ENCODE measurements around the gene UBLCP1. TPM values are rescaled to one million over a fixed set of nuclear protein-coding genes. Genes with fewer than 3 reads are reported as not detected.

Gene UBLCP1
- total and polyA plus RNA-seq, 2 of the 13 experiments (the other 11 are each of a cell fraction or from before 2014, with no cell fraction given), result 6.5 to 12.6 TPM

DNA sequence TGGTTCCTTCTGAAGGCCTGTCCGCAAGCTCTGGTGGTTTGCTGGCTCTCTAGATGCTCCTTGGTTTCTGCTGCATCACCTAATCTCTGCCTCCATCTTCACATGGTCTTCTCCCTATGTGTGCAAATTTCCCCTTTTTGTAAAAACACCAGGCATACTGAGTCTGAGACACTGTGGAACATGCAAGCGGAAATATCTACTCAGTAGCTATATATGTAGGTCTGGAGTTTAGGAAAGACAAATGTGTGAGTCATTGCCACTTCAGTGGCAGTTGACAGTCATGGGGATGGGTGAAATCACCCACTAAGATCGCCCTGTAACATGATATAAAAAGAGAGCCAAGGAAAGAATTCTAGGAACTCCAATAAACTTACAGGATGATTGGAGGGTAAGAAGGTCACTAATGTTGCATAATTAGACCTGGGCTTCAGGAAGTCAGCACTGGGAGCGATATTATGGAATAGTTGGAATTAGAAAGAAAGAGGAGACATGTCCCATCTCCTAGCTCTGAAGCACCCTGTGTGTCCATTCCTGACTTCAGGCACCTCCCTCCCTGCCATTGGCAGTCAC is 22.7 kb upstream of the UBLCP1 start:
- intact Hi-C loops (cut with micrococcal nuclease; ENCODE audit: unreplicated experiment) (no loop called here), in situ Hi-C loops (cut with HindIII; ENCODE audit: extremely low pct_ligation_motif_present, low pct_unique_long_range_greater_than_20kb) (no loop called here)
- ChIA-PET POLR2A (no interaction called here), CTCF (ENCODE audit: low intra/inter-chr PET ratio, low total read pairs) (no interaction called here)
- no peak for ATAC-seq
- Histone ChIP-seq H2AFZ (ENCODE audit: low read length) (no peak overlapping the region), H3K4me2 (ENCODE audit: low read depth, low read length) (no peak overlapping the region), H3K79me2 (ENCODE audit: insufficient read depth, low read length) (no peaks in the 10 kb centered on the region), H3K9me3 (ENCODE audit: low read length) (no peaks in the 10 kb centered on the region), H3K4me3 (replicated peaks in 1 of 3; ENCODE audit: insufficient read depth in 1 of 3, low read depth in 2 of 3, low read length in 3 of 3) (no peak overlapping the region), H3K36me3 (replicated peaks in 1 of 2; ENCODE audit: control insufficient read depth in 1 of 2, insufficient read depth in 2 of 2, low read length in 2 of 2) (no peaks in the 10 kb centered on the region), H3K27me3 (ENCODE audit: control insufficient read depth in 1 of 2, insufficient read depth in 2 of 2, low read length in 2 of 2) (no peaks in the 10 kb centered on the region), H3K4me1 (ENCODE audit: insufficient read depth, low read length) (no peaks in the 10 kb centered on the region), H4K20me1 (ENCODE audit: insufficient read depth, low read length) (no peaks in the 10 kb centered on the region), H3K27ac (ENCODE audit: extremely low read length, insufficient read depth, low read length) (no peak overlapping the region), H3K9ac (ENCODE audit: insufficient read depth, low read depth, low read length) (no peak overlapping the region)
- TF ChIP-seq STAT5B (CRISPR knock-in tag; IDR thresholded peaks at IDR 0.05) (no peak), HOXD1 (CRISPR knock-in tag; IDR thresholded peaks at IDR 0.05) (no peak), KLF13 (CRISPR knock-in tag; IDR thresholded peaks at IDR 0.05) (no peak), FOSL2 (CRISPR knock-in tag; IDR thresholded peaks at IDR 0.05) (0 out of 2 replicates have a peak, but pooled peaks have one; percentile 6), ZNF629 (CRISPR knock-in tag; conservative IDR thresholded peaks at IDR 0.05) (no peak)
- TF ChIP-seq, protein P1, sequence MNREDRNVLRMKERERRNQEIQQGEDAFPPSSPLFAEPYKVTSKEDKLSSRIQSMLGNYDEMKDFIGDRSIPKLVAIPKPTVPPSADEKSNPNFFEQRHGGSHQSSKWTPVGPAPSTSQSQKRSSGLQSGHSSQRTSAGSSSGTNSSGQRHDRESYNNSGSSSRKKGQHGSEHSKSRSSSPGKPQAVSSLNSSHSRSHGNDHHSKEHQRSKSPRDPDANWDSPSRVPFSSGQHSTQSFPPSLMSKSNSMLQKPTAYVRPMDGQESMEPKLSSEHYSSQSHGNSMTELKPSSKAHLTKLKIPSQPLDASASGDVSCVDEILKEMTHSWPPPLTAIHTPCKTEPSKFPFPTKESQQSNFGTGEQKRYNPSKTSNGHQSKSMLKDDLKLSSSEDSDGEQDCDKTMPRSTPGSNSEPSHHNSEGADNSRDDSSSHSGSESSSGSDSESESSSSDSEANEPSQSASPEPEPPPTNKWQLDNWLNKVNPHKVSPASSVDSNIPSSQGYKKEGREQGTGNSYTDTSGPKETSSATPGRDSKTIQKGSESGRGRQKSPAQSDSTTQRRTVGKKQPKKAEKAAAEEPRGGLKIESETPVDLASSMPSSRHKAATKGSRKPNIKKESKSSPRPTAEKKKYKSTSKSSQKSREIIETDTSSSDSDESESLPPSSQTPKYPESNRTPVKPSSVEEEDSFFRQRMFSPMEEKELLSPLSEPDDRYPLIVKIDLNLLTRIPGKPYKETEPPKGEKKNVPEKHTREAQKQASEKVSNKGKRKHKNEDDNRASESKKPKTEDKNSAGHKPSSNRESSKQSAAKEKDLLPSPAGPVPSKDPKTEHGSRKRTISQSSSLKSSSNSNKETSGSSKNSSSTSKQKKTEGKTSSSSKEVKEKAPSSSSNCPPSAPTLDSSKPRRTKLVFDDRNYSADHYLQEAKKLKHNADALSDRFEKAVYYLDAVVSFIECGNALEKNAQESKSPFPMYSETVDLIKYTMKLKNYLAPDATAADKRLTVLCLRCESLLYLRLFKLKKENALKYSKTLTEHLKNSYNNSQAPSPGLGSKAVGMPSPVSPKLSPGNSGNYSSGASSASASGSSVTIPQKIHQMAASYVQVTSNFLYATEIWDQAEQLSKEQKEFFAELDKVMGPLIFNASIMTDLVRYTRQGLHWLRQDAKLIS (CRISPR knock-in tag; IDR thresholded peaks at IDR 0.05), result no peak
- TF ChIP-seq, protein P2, sequence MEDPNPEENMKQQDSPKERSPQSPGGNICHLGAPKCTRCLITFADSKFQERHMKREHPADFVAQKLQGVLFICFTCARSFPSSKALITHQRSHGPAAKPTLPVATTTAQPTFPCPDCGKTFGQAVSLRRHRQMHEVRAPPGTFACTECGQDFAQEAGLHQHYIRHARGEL (CRISPR knock-in tag; IDR thresholded peaks at IDR 0.05), result no peak
- DNase-seq (ENCODE audit: low spot score), result no peak
- no TSS peak for BruUV-seq (replicated peaks)
- 28% methylated on average over 4 of the region's 4 CpGs for WGBS (ENCODE audit: low lambda C conversion rate)
- FAIRE-seq, result no peak
